ENCODE results near the gene ENTPD5.
A peak's percentile ranks its signal among the peaks of the same experiment; 100 is the strongest.
"Not testable (repeated sequence)": the region's sequence is repeated elsewhere in the genome, so short reads cannot be mapped to it uniquely, and the experiment has no call there.

Gene ENTPD5

DNA sequence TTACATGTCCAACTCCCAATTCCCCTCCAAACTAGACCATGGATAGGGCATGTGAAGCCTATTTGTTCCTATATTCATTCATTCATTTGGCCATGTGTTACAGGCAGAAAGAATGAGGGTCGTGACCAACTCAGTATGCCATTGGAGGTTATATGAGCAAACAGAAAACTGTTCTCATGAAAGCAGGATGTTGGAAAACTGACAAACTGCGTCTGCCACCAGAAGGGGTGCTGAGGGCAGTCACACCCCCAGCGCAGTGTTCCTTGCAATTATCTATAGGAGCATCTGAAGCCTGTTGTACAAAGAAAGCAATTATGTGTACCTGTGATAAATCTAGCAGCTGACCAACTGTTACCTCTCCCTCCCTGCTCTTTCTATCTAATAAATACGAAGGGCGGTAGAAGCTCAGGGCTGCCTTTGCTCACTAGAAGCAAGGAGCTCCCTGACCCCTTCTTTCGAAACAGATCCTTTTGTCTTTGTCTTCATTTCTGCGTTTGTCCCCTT lies 21.1 kb downstream of the ENTPD5 start:
- FAIRE-seq: no peak

DNA sequence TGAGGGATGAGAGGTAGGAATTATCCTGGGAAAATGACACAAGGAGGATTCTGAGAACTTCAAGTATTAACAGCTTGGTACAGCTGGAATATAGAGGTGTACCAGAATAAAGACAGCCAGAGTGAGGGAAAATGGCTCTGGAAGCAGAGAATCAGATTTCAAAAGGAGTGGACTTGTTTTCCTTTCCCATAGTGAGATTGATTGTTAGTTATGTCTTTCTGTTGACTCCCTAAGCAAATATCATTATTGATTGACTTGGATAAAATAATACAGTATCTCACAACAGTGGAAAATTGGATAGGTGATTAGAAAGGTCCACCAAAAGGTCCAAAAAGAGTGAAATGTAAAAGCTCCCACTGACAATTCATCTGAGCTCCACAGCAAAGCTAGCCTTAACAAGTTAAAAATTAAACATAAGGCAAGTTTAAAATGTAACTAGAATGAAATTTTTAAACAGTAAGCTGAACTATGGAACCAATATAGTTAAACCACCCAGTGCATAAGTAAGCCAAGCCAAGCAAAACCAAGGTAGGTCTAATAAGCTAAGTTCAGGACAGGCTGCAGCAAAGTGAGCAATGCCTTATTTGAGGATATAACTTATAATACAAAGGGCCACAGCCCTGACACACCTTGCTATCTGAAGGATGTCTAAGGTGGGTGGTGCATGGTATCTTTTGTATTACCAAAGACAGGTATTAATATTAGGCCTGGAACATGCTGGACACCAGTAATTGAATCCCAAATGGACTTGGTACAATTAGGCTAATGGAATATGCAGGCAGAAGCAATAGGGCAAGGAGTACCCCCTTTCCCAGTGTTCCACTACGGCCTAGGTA lies 21.8 kb downstream of the ENTPD5 start:
- FAIRE-seq: no peak

DNA sequence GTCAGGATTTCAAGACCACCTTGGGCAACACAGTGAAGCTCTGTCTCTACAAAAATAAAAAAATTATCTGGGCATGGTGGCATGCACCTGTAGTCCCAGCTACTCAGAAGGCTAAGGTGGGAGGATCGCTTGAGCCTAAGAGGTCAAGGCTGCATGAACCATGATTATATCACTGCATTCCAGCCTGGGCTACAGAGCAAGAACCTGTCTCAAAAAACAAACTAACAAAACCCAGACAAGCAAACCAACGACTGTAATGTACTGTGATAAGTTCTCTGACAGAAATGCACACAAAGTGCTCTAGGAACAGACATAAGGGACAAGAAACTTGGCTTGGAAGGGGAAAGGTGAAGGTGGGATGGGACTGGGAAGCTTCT lies 22.4 kb downstream of the ENTPD5 start:
- no peak for FAIRE-seq

- FAIRE-seq: no peak
These were observed 23.1 kb downstream of the ENTPD5 start for GRCh38 chr14:73995977-73996378.

- not testable (repeated sequence) for FAIRE-seq
These were observed 24.2 kb downstream of the ENTPD5 start for GRCh38 chr14:73994926-73995325.

GRCh38 chr14:73991092-73991491 lies 28.0 kb downstream of the ENTPD5 start:
- FAIRE-seq: no peak

- not testable (repeated sequence) for FAIRE-seq
These were observed 30.4 kb downstream of the ENTPD5 start for GRCh38 chr14:73988656-73989055.

DNA sequence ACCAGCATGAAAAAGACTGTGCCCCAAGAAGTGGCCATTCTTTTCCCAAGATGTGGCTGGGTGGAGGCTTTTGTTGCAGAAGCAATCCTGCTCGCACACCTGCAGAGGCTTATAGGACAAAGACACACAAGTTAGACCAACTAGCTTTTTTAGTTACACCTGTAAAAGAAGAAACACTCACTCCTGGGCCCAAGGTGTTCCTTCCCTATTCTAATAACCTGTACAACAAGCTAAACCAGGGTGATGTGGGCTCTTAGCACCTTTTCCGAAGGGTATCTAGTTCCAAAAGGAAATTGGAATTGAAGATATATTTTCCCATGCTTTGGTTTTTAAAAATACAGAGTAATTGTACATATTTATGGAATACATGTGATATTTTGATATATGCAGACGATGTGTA lies 31.0 kb downstream of the ENTPD5 start:
- FAIRE-seq: no peak

- FAIRE-seq: no peak
These were observed 41.2 kb downstream of the ENTPD5 start for GRCh38 chr14:73977896-73978295.

DNA sequence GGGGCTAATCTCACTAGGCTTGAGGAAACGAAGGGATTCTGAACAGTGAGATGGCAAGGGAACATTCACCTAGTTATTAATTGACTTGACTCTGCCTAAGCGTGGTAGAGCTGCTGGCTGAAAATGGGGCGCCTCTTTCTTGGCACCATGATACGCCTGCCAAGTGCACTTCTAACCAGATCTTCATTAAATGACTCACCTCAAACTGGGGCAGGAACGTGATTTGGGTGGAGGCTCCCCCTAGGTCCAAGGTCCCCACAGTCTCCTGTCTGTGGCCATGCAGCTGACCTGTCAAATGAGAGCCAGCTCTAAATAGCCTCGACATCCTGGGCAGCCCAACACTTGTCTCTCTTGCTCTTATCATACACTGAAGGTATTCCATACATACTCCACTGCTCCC lies 43.0 kb downstream of the ENTPD5 start:
- FAIRE-seq: no peak

- FAIRE-seq: no peak
These were observed 45.6 kb downstream of the ENTPD5 start for GRCh38 chr14:73973497-73973896.

DNA sequence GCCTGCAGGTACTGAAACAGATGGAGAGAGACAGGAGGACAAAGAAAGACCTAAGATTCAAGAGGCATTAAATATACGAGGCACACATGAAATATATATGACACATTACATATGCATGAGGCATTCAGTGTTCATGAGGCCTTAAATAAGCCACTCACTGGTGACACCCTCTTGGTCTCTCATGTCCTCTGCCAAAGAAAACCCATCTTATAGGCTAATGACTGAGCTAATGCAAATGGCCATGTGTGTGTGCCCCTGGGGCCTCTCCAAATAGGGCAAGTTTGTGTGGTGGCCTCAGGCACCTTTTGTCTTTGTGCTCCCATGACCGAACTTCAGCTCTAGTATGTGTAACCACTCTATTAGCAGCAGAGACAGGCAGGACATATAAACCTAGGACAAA lies 50.2 kb downstream of the ENTPD5 start:
- no peak for FAIRE-seq

- no peak for FAIRE-seq
These were observed 53.9 kb downstream of the ENTPD5 start for GRCh38 chr14:73965216-73965615.

- no peak for FAIRE-seq
These were observed 57.9 kb downstream of the ENTPD5 start for GRCh38 chr14:73961192-73961591.

- no peak for FAIRE-seq
These were observed 60.5 kb downstream of the ENTPD5 start for GRCh38 chr14:73958591-73958990.

DNA sequence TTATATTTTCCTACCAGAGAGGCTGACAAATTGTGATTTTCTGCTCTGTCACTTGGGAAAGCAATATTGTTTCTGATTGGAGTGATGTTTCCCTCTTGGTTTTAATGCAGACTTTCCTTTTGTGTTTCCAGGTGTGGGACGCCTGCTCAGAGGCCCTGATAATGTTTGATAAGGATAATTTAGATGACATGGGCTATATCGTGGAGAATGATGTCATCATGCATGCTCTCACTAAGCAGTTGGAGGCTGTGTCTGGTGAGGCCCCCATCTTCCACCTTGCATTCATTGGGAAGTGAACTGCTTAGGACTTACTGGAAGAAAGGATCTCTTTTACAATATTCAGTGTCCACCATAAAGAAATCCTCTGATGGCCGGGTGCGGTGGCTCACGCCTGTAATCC lies 63.4 kb downstream of the ENTPD5 start:
- FAIRE-seq: no peak

DNA sequence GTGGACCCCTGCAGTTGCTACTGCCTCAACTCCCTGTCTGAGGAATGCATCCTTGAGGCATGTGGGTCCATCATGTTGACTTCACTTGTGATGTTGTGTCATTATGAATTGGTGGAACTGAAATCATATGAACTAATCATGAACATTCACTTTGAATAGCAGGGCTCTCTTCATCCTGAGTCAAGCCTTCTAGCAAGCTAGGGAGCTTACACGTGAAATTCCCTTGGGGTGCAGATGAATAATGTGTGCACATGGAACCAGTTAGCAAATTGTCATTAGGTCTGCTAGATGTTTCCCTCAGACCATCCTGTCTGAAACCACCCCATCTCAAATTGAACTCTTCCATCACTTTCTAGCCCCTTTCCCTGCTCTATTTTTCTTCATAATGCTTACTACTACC lies 65.4 kb downstream of the ENTPD5 start:
- no peak for FAIRE-seq

DNA sequence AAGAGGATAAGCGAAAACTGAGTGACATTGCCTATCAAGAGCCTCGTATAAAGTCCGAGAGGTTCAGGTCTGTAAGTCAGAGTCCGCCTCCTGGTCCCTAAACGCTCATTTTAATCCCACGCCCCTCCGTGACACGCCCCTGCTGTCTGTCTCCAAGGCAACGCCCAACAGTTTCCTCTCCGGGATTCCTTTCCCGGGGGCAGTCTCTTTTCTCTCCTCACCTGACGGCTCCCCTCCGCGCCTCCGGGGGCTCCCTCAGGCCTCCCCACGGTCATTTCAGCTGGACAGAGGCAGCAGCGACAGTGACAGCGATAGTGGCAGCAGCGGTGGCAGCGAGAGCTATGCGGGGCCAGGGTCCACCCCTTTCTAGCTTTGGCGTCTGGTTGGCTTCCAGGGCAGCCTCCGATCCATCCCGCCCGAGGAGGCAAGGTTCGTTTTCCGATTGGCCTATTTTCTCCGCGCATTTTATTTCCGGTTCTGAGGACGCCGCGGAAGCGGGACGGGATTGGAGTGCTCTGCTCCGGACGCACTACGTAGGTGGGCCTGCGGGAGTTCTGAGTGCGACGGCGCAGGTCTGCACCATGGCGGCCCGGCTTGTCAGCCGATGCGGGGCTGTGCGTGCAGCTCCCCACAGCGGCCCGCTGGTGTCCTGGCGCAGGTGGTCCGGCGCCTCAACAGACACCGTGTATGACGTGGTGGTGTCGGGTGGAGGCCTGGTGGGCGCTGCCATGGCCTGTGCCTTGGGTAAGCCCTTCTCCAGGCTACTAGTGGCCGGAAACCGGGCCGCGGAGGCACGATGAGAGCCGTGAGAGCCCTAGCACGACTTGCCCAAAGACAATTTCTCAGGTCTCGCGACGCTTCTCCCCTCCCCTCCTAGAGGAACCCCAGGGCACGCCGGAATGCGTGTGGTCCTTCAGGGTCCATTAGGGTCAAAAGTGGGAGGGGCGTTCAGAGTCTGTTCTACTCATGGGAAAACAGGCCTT lies 69.0 kb downstream of the ENTPD5 start, which contains the start of the genes COQ6 and FAM161B:
TSS of gene COQ6 (plus strand) at position 551 of the 983 bp plus-strand sequence. CDS start at position 582, 31 bp downstream.
TSS of gene FAM161B (minus strand) at position 343 of the 983 bp plus-strand sequence. CDS start at position 275, 68 bp downstream.
- peak; percentile 94 for FAIRE-seq

- no peak for FAIRE-seq
These were observed 73.9 kb downstream of the ENTPD5 start for GRCh38 chr14:73945159-73945670.

GRCh38 chr14:73944432-73945158 lies 74.5 kb downstream of the ENTPD5 start:
- FAIRE-seq: no peak

- FAIRE-seq: no peak
These were observed 76.0 kb downstream of the ENTPD5 start for GRCh38 chr14:73943083-73943482.

DNA sequence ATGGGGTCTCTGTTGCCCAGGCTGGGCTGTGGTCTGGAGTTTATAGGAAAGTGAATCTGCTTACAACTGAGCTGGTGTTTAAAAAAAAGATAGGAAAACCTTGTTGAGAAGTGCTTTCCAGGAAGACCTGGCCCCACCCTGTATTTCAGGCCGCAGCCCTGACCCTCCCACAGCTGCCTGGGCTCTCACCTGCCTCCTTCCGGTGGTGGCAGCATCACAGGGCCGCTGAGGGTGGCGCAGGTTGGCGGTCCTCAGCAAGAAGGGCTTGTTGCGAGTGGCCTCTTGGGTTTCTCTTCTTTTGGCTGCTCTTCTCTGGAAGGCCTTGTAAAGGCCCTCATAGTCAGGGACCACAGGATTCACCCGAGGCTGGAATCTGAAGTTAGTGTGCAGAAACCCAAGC lies 76.9 kb downstream of the ENTPD5 start:
- FAIRE-seq: no peak
